A549 (cell line): ENCODE data around the gene DSTYK. TPM values are rescaled to one million over a fixed set of nuclear protein-coding genes. Genes with fewer than 3 reads are reported as not detected.

Experiments
- ATAC-seq, 2 experiments: fragments of 200-7000 bp in 1 of 2; fragments of >200 bp in 1 of 2; cut with Nextera tagmentation in 1 of 2; cut with Tn5 transposase in 1 of 2; 3 replicates each; pipeline versions ENCODE4 v1.8.0 to v1.9.1; 2018 to 2020; ENCODE audit warnings: mild to moderate bottlenecking in 1 of 2, moderate library complexity in 1 of 2
- CTCF ChIA-PET: fragments of 300-600 bp; sonication (Branson Sonifier 250); formaldehyde crosslinking; extraction: SDS; loops from one replicate; lab custom pipeline; 2021; ENCODE audit warnings: antibody characterized with exemption, inconsistent platforms; lab: Yijun Ruan, JAX
- POLR2A ChIA-PET: fragments of 350-600 bp; formaldehyde crosslinking; extraction: SDS; loops from one replicate; lab custom pipeline; 2021; ENCODE audit warnings: antibody characterized with exemption, inconsistent platforms; lab: Yijun Ruan, JAX
- DNase-seq, 2 experiments: peaks; one replicate each; pipeline versions ENCODE4 v3.0.0 to v3.0.0-alpha.2; 2011 to 2016; ENCODE audit warnings: low read depth in 1 of 2, low spot score in 1 of 2
- FAIRE-seq: peaks from 2 replicates; lab custom pipeline; 2011; peaks lifted over from hg19 to GRCh38; lab: Jason Lieb, UNC
- H3K27ac ChIP-seq, 2 experiments: fragments of >200 bp; sonication (Bioruptor Twin); formaldehyde crosslinking; 3 replicates each; pipeline ENCODE4 v1.5.1; 2016 to 2017
- H3K4me1 ChIP-seq: fragments of >200 bp; sonication (Bioruptor Twin); formaldehyde crosslinking; 3 replicates; pipeline ENCODE4 v1.6.1; 2016
- H3K4me2 ChIP-seq: fragments of >200 bp; sonication (Bioruptor Twin); formaldehyde crosslinking; 3 replicates; pipeline ENCODE4 v1.6.1; 2016
- H3K4me3 ChIP-seq: fragments of >200 bp; sonication (Bioruptor Twin); formaldehyde crosslinking; 3 replicates; pipeline ENCODE4 v1.5.1; 2016
- H3K9me3 ChIP-seq: fragments of >200 bp; sonication (Bioruptor Twin); formaldehyde crosslinking; 3 replicates; pipeline ENCODE4 v1.6.1; 2016
- ATOH8 ChIP-seq: fragments of 250-450 bp; sonication (Bioruptor Pico); IDR thresholded peaks from 2 replicates; pipeline ENCODE4 v1.5.0; 2020; ENCODE audit warnings: low read depth, mild to moderate bottlenecking, moderate library complexity
- CBX8 ChIP-seq: fragments of 200-600 bp; sonication (generic); IDR thresholded peaks from 2 replicates; pipeline ENCODE4 v1.6.1; 2016
- CTCF ChIP-seq: fragments of >200 bp; sonication (Bioruptor Twin); formaldehyde crosslinking; IDR thresholded peaks from 3 replicates; pipeline ENCODE4 v1.5.1; 2016
- E2F6 ChIP-seq: IDR thresholded peaks from 2 replicates; pipeline ENCODE4 v1.6.1; 2012; ENCODE audit warnings: low read depth, borderline replicate concordance
- EHF ChIP-seq: fragments of 250-450 bp; sonication (Bioruptor Pico); IDR thresholded peaks from 2 replicates; pipeline ENCODE4 v1.5.0; 2020; ENCODE audit warnings: mild to moderate bottlenecking
- EHMT2 ChIP-seq: fragments of 200-600 bp; sonication (generic); IDR thresholded peaks from 2 replicates; pipeline ENCODE4 v1.6.1; 2016; ENCODE audit warnings: antibody characterized with exemption, low read depth, mild to moderate bottlenecking, moderate library complexity
- EP300 ChIP-seq, 2 experiments: fragments of >200 bp; sonication (Bioruptor Twin); formaldehyde crosslinking; IDR thresholded peaks; 2 replicates in 1 of 2; 3 replicates in 1 of 2; pipeline ENCODE4 v1.6.1; 2016 to 2017
- FOXS1 ChIP-seq: fragments of 250-450 bp; sonication (Bioruptor Pico); IDR thresholded peaks from 2 replicates; pipeline ENCODE4 v1.5.0; 2020; ENCODE audit warnings: mild to moderate bottlenecking, moderate library complexity
- HES2 ChIP-seq: fragments of >200 bp; sonication (Bioruptor Twin); formaldehyde crosslinking; IDR thresholded peaks from 2 replicates; pipeline ENCODE4 v1.6.1; 2016
- HOXA7 ChIP-seq: fragments of 250-450 bp; sonication (Bioruptor Pico); IDR thresholded peaks from 2 replicates; pipeline ENCODE4 v1.5.0; 2020; ENCODE audit warnings: mild to moderate bottlenecking, moderate library complexity
- HOXB13 ChIP-seq: fragments of 250-450 bp; sonication (Bioruptor Pico); IDR thresholded peaks from 2 replicates; pipeline ENCODE4 v1.5.0; 2020; ENCODE audit warnings: low read depth, mild to moderate bottlenecking, moderate library complexity
- JUNB ChIP-seq: fragments of >200 bp; sonication (Bioruptor Twin); formaldehyde crosslinking; IDR thresholded peaks from 2 replicates; pipeline ENCODE4 v1.6.1; 2016
- MAX ChIP-seq: IDR thresholded peaks from 2 replicates; pipeline ENCODE4 v1.6.1; 2012
- NR3C1 ChIP-seq: fragments of >200 bp; sonication (Bioruptor Twin); formaldehyde crosslinking; IDR thresholded peaks from 3 replicates; pipeline ENCODE4 v1.6.1; 2017
- PBX3 ChIP-seq: IDR thresholded peaks from 2 replicates; pipeline ENCODE4 v1.6.1; 2012
- POLR2A ChIP-seq: IDR thresholded peaks from 2 replicates; pipeline ENCODE4 v1.6.1; 2012; ENCODE audit warnings: mild to moderate bottlenecking, low read length
- POLR2AphosphoS2 ChIP-seq: conservative IDR thresholded peaks from 2 replicates; pipeline ENCODE4 v1.6.1; 2012; ENCODE audit warnings: low read length, improper control_type of control experiment, inconsistent platforms
- RCOR1 ChIP-seq: fragments of 150-350 bp; IDR thresholded peaks from 2 replicates; pipeline ENCODE4 v1.6.1; 2014; ENCODE audit warnings: antibody characterized with exemption, low read length, low read depth
- TP53 ChIP-seq: fragments of 250-450 bp; sonication (Bioruptor Pico); IDR thresholded peaks from 2 replicates; pipeline ENCODE4 v1.5.0; 2021; ENCODE audit warnings: mild to moderate bottlenecking, moderate library complexity
- WGBS: methylation state at CpG from one replicate; pipeline ENCODE4 v1.1.6; 2017; ENCODE audit errors: missing lambda C conversion rate; 5-methylcytosine and 5-hydroxymethylcytosine counted together
- polyA plus RNA-seq, 4 experiments: library from polyadenylated mRNA; depleted of rRNA in 3 of 4; stranded (reverse); fragments of >200 nt; fragmentation: RNase III in 1 of 4; extraction: RNeasy Plus Mini Kit Qiagen cat#74134 plus additional on column Dnase treatment in 1 of 4; gene quantifications; 2 replicates in 3 of 4; 3 replicates in 1 of 4; pipeline ENCODE4 v1.2.3, GENCODE V29; 2011 to 2017
- TF ChIP-seq, protein P1 (sequence below): fragments of >200 bp; sonication (Bioruptor Twin); formaldehyde crosslinking; IDR thresholded peaks from 3 replicates; pipeline ENCODE4 v1.6.1; 2016
- TF ChIP-seq, protein P2 (sequence below): fragments of 250-450 bp; sonication (Bioruptor Pico); IDR thresholded peaks from 2 replicates; pipeline ENCODE4 v1.5.0; 2021; ENCODE audit warnings: mild to moderate bottlenecking, moderate library complexity, borderline replicate concordance

Gene DSTYK
- polyA plus RNA-seq, 2 of the 4 experiments (the other 2 are of a cell fraction), result 8.6 to 9.0 TPM

GRCh38 chr1:205232945-205233397 lies 21.5 kb upstream of the DSTYK start:
- ChIA-PET CTCF (interaction anchor here (1.2 to 53.3 kb wide), 2 partner anchors 30 to 93 kb away, joined by 4 to 1139 read pairs; no protein-coding TSS in a partner anchor), POLR2A (no interaction called here)
- H3K9me3 ChIP-seq, result no peaks in the 10 kb centered on the region
- DNase-seq, result no peak
- H3K4me1 ChIP-seq, result peaks cover 5% of the 10 kb centered on the region; the same call in 1 of the 3 replicates
- WGBS, result 64% methylated on average over 3 of the region's 3 CpGs
- H3K27ac ChIP-seq, result no peak overlapping the region
- no peak overlapping the region for H3K4me3 ChIP-seq
- ATAC-seq, result no peak
- no peak overlapping the region for H3K4me2 ChIP-seq
- TF ChIP-seq RCOR1 (no peak), MAX (no peak), HOXA7 (CRISPR knock-in tag) (no peak), PBX3 (no peak), NR3C1 (no peak), ATOH8 (CRISPR knock-in tag) (no peak), CBX8 (no peak), EHF (CRISPR knock-in tag) (no peak)
- FAIRE-seq, result no peak

GRCh38 chr1:205232127-205232820 lies 20.8 kb upstream of the DSTYK start:
- Histone ChIP-seq H3K9me3 (no peaks in the 10 kb centered on the region), H3K27ac (no peak overlapping the region), H3K4me1 (peaks cover 5% of the 10 kb centered on the region; the same call in 2 of the 3 replicates), H3K4me3 (no peak overlapping the region), H3K4me2 (no peak overlapping the region)
- WGBS, result 77% methylated on average over 7 of the region's 7 CpGs
- ChIA-PET CTCF (interaction anchor here (1.2 to 53.3 kb wide), 2 partner anchors 30 to 93 kb away, joined by 4 to 1139 read pairs; no protein-coding TSS in a partner anchor), POLR2A (no interaction called here)
- no peak for FAIRE-seq
- no peak for TF ChIP-seq EHMT2
- TF ChIP-seq HOXB13 (CRISPR knock-in tag), result no peak
- TF ChIP-seq, protein P1, sequence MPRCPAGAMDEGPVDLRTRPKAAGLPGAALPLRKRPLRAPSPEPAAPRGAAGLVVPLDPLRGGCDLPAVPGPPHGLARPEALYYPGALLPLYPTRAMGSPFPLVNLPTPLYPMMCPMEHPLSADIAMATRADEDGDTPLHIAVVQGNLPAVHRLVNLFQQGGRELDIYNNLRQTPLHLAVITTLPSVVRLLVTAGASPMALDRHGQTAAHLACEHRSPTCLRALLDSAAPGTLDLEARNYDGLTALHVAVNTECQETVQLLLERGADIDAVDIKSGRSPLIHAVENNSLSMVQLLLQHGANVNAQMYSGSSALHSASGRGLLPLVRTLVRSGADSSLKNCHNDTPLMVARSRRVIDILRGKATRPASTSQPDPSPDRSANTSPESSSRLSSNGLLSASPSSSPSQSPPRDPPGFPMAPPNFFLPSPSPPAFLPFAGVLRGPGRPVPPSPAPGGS, result no peak
- TF ChIP-seq E2F6, result no peak
- no peak for TF ChIP-seq POLR2A
- TF ChIP-seq POLR2AphosphoS2, result no peak
- TF ChIP-seq FOXS1 (CRISPR knock-in tag), result no peak
- TF ChIP-seq JUNB, result no peak
- no peak for ATAC-seq
- DNase-seq, result no peak

DNA sequence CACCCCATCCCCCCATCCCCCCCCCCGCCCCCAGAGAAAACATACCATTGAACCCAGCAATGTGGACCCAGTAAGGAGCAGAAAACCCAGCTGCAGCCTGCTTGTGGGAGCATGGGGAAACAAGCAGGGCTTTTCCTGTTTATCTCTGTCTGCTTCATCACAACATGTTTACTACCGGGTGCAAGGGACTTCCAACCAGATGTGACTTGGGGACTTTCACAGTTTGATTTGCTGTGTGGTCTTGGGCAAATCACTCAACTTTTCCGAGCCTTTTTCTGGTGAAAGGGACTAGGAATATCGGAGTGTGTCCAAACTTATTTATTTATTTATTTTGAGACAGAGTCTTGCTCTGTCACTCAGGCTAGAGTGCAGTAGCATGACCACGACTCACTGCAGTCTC lies 19.5 kb upstream of the DSTYK start:
- 73% methylated on average over 5 of the region's 5 CpGs for WGBS
- ChIA-PET CTCF (interaction anchor here (0.7 to 53.3 kb wide), 5 partner anchors 32 to 292 kb away, joined by 3 to 1139 read pairs (median 19); partner anchors contain the start of gene RBBP5), POLR2A (interaction anchor here (0.6 kb wide), 1 partner anchor 407 kb away, joined by 3 read pairs; no protein-coding TSS in a partner anchor)
- peaks cover 12% of the 10 kb centered on the region; the same call in 2 of the 3 replicates for H3K4me1 ChIP-seq
- no peak for ATAC-seq
- no peak overlapping the region for H3K4me2 ChIP-seq
- H3K4me3 ChIP-seq, result no peak overlapping the region
- TF ChIP-seq CBX8 (no peak), HES2 (no peak), TP53 (no peak), CTCF (no peak), EP300 (IDR thresholded peaks at IDR 0.05) (no peak)
- TF ChIP-seq, protein P2, sequence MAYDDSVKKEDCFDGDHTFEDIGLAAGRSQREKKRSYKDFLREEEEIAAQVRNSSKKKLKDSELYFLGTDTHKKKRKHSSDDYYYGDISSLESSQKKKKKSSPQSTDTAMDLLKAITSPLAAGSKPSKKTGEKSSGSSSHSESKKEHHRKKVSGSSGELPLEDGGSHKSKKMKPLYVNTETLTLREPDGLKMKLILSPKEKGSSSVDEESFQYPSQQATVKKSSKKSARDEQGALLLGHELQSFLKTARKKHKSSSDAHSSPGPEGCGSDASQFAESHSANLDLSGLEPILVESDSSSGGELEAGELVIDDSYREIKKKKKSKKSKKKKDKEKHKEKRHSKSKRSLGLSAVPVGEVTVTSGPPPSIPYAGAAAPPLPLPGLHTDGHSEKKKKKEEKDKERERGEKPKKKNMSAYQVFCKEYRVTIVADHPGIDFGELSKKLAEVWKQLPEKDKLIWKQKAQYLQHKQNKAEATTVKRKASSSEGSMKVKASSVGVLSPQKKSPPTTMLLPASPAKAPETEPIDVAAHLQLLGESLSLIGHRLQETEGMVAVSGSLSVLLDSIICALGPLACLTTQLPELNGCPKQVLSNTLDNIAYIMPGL (CRISPR knock-in tag), result no peak
- H3K9me3 ChIP-seq, result no peaks in the 10 kb centered on the region
- no peak for DNase-seq
- H3K27ac ChIP-seq, result no peak overlapping the region
- FAIRE-seq, result no peak
